NB4 (cell line): ENCODE measurements around the gene LEMD3.

Experiments
- MYC ChIP-seq: IDR thresholded peaks from 2 replicates; pipeline ENCODE4 v1.6.1; 2011; ENCODE audit warnings: low read depth, low read length
- POLR2A ChIP-seq: IDR thresholded peaks from 2 replicates; pipeline ENCODE4 v1.6.1; 2011; ENCODE audit warnings: mild to moderate bottlenecking; ENCODE audit not compliant: insufficient read length; ENCODE audit errors: extremely low read depth
- TF ChIP-seq, protein P1 (sequence below): IDR thresholded peaks from one replicate; pipeline ENCODE4 v1.5.1; 2012; ENCODE audit warnings: low read depth, low read length
- TF ChIP-seq, protein P2 (sequence below): IDR thresholded peaks from 2 replicates; pipeline ENCODE4 v1.6.1; 2011; ENCODE audit warnings: low read depth, low read length

DNA sequence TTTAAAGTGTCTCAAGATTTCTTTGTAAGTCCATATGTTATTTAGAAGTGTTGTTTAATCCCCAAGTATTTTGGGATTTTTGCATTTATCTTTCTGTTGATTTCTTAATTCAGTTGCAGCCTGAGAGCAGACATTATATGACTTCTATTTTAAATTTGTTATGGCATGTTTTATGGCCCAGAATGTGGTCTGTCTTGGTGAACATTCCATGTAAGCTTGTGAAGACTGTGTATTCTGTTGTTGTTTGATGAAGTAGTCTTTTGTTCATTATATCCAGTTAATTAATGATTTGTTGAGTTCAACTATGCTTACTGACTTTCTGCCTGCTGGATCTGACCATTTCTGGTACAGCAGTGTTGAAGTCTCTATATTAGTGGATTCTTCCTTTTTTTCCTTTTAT is 34.0 kb downstream of the LEMD3 start:
- TF ChIP-seq, protein P1, sequence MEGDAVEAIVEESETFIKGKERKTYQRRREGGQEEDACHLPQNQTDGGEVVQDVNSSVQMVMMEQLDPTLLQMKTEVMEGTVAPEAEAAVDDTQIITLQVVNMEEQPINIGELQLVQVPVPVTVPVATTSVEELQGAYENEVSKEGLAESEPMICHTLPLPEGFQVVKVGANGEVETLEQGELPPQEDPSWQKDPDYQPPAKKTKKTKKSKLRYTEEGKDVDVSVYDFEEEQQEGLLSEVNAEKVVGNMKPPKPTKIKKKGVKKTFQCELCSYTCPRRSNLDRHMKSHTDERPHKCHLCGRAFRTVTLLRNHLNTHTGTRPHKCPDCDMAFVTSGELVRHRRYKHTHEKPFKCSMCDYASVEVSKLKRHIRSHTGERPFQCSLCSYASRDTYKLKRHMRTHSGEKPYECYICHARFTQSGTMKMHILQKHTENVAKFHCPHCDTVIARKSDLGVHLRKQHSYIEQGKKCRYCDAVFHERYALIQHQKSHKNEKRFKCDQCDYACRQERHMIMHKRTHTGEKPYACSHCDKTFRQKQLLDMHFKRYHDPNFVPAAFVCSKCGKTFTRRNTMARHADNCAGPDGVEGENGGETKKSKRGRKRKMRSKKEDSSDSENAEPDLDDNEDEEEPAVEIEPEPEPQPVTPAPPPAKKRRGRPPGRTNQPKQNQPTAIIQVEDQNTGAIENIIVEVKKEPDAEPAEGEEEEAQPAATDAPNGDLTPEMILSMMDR = no peak
- TF ChIP-seq POLR2A (no peak), MYC (no peak)
- TF ChIP-seq, protein P2, sequence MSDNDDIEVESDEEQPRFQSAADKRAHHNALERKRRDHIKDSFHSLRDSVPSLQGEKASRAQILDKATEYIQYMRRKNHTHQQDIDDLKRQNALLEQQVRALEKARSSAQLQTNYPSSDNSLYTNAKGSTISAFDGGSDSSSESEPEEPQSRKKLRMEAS = no peak
